RWPE2 (cell line): ENCODE results near the gene MARCHF5.
A peak's percentile ranks its signal among the peaks of the same experiment; 100 is the strongest.
"Not testable (repeated sequence)": the region's sequence is repeated elsewhere in the genome, so short reads cannot be mapped to it uniquely, and the experiment has no call there.

Experiments used
- ATAC-seq: fragments of 200-7000 bp; cut with Tn5 transposase; 3 replicates; pipeline ENCODE4 v1.9.1; 2021; ENCODE audit warnings: low read depth
- DNase-seq: peaks from one replicate; pipeline ENCODE4 v3.0.0-alpha.2; 2020; ENCODE audit warnings: low spot score
- H3K27ac ChIP-seq: fragments of 450-650 bp; 2 replicates; pipeline ENCODE4 v1.5.1; 2017; ENCODE audit warnings: mild to moderate bottlenecking; ENCODE audit not compliant: poor library complexity, severe bottlenecking
- H3K27me3 ChIP-seq: fragments of 250-450 bp; sonication (Bioruptor Pico); 2 replicates; pipeline ENCODE4 v1.5.1; 2021; ENCODE audit warnings: mild to moderate bottlenecking, moderate library complexity; ENCODE audit not compliant: insufficient read depth, poor library complexity, severe bottlenecking
- H3K36me3 ChIP-seq: fragments of 250-450 bp; sonication (Bioruptor Pico); 2 replicates; pipeline ENCODE4 v1.5.1; 2020; ENCODE audit warnings: low read depth, mild to moderate bottlenecking, moderate library complexity
- H3K4me1 ChIP-seq: fragments of 250-450 bp; sonication (Bioruptor Pico); 2 replicates; pipeline ENCODE4 v1.5.1; 2021; ENCODE audit warnings: mild to moderate bottlenecking, moderate library complexity; ENCODE audit not compliant: insufficient read depth, poor library complexity, severe bottlenecking
- H3K4me3 ChIP-seq: fragments of 250-450 bp; sonication (Bioruptor Pico); 2 replicates; pipeline ENCODE4 v1.5.1; 2021; ENCODE audit warnings: mild to moderate bottlenecking, moderate library complexity; ENCODE audit not compliant: severe bottlenecking
- H3K9me3 ChIP-seq: fragments of 250-450 bp; sonication (Bioruptor Pico); 2 replicates; pipeline ENCODE4 v1.5.1; 2021; ENCODE audit warnings: mild to moderate bottlenecking, moderate library complexity; ENCODE audit not compliant: severe bottlenecking
- TF ChIP-seq, protein P1 (sequence below): fragments of 450-650 bp; IDR thresholded peaks from one replicate; pipeline ENCODE4 v1.5.1; 2017; ENCODE audit warnings: mild to moderate bottlenecking, moderate library complexity; ENCODE audit not compliant: poor library complexity, severe bottlenecking

The MARCHF5 gene

DNA sequence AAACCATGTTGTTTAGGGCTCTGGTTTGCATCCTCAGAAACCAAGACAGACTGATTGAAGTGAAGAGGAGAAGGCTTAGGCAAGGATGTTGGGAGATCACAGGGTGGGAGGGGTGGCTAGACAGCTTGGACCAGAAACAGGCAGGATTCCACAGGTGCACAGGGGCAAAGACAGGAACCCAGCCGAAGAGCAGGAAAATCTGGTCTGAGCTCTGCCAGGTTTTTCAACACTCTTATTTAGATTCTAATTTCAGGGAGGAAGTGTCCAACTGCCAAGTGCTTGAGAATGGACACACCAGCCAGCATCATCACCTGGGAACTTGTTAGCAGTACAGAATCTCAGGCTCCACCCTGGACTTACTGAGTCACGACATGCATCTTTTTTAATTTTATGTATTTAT lies 93.8 kb downstream of the MARCHF5 start:
- H3K27ac ChIP-seq, result no peak overlapping the region
- H3K4me3 ChIP-seq, result no peak overlapping the region
- no peaks in the 10 kb centered on the region for H3K27me3 ChIP-seq
- H3K36me3 ChIP-seq, result no peaks in the 10 kb centered on the region
- DNase-seq (no peak), ATAC-seq (no peak)
- H3K9me3 ChIP-seq, result no peaks in the 10 kb centered on the region
- TF ChIP-seq, protein P1, sequence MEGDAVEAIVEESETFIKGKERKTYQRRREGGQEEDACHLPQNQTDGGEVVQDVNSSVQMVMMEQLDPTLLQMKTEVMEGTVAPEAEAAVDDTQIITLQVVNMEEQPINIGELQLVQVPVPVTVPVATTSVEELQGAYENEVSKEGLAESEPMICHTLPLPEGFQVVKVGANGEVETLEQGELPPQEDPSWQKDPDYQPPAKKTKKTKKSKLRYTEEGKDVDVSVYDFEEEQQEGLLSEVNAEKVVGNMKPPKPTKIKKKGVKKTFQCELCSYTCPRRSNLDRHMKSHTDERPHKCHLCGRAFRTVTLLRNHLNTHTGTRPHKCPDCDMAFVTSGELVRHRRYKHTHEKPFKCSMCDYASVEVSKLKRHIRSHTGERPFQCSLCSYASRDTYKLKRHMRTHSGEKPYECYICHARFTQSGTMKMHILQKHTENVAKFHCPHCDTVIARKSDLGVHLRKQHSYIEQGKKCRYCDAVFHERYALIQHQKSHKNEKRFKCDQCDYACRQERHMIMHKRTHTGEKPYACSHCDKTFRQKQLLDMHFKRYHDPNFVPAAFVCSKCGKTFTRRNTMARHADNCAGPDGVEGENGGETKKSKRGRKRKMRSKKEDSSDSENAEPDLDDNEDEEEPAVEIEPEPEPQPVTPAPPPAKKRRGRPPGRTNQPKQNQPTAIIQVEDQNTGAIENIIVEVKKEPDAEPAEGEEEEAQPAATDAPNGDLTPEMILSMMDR, result no peak
- H3K4me1 ChIP-seq, result no peaks in the 10 kb centered on the region

DNA sequence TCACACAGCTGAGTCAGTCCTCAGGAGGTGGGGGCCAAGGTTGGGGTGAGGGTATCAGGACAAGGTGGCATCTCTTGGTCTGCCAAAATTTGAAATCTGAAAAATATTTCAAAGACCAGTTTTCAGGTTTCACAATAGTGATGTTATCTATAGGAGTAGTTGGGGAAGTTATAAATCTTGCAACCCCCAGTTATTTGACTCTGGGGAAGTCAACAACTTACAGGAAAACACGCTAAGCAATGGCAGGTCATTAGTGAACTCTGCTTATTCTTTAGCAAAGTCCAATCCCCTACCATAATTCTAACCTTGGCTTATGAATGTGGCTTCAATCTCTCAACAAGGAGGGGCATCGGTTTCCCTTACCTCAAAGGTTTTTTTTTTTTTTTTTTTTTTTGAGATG lies 94.9 kb downstream of the MARCHF5 start:
- Histone ChIP-seq H3K27ac (no peak overlapping the region), H3K4me1 (no peaks in the 10 kb centered on the region), H3K36me3 (no peaks in the 10 kb centered on the region), H3K9me3 (no peaks in the 10 kb centered on the region), H3K27me3 (no peaks in the 10 kb centered on the region), H3K4me3 (no peak overlapping the region)
- TF ChIP-seq, protein P1, result no peak
- DNase-seq (no peak), ATAC-seq (no peak)

DNA sequence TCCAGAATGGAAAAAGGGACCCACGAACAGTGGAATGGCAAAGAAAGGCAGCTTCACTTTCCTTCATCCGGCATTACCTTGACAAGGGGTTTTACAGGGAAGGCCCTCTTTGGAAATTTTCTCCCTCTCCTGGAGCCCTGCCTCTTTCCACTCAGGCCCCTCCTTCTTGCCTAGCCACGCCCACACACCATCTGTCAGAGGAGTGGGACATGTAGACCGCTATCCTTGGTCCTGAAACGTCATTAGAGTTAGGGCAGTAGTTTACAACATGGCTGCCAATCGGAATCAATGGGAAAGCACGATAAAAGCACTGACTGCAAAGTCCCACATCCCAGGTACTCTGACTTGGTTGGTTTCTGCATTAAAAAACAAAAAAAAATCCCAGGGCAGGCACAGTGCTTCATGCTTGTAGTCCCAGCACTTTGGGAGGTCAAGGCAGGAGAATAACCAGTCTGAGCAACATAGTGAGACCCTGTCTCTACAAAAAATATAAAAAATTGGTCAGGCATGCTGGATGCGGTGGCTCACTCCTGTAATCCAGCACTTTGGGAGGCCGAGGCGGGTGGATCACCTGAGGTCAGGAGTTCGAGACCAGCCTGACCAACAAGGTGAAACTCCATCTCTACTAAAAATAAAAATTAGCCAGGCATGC lies 96.4 kb downstream of the MARCHF5 start:
- H3K4me3 ChIP-seq, result no peak overlapping the region
- H3K4me1 ChIP-seq, result no peaks in the 10 kb centered on the region
- no peaks in the 10 kb centered on the region for H3K27me3 ChIP-seq
- no peak overlapping the region for H3K27ac ChIP-seq
- no peaks in the 10 kb centered on the region for H3K36me3 ChIP-seq
- ATAC-seq (0 out of 3 replicates have a peak, but pooled peaks have one; percentile 48), DNase-seq (no peak)
- H3K9me3 ChIP-seq, result no peaks in the 10 kb centered on the region
- TF ChIP-seq, protein P1, result no peak

DNA sequence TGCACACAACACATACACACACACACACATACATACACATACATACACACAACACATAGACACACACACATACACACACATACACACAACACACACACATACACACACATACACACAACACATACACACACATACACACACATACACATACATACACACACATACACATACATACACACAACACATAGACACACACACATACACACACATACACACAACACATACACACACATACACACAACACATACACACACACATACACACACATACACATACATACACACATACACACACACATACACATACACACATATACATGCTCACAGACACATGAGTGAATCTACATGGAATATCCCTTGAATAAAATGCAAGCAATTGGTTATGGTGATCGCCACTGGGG lies 102.2 kb downstream of the MARCHF5 start:
- H3K36me3 ChIP-seq, H3K27me3 ChIP-seq, H3K4me3 ChIP-seq, H3K4me1 ChIP-seq, H3K9me3 ChIP-seq, H3K27ac ChIP-seq, ATAC-seq, DNase-seq: not testable (repeated sequence)

DNA sequence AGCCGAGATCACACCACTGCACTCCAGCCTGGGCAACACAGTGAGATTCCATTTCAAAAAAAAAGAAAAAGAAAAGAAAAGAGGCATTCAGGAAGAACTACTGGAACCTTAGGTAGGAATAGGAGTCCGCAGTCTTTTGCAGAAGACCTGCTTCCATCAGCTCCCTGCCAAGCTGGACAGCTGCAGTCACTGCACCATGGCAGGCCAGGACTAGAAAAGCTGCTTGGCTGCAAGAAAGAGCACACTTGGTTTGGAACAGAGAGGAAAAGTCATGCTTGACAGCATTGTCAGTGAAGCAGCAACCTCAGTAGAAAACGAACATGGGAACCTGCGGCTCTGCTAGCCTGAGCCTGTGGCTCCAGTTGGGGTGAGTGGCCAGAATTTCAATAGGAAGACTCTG lies 104.3 kb downstream of the MARCHF5 start:
- no peaks in the 10 kb centered on the region for H3K4me1 ChIP-seq
- ATAC-seq (no peak), DNase-seq (no peak)
- no peaks in the 10 kb centered on the region for H3K27me3 ChIP-seq
- H3K36me3 ChIP-seq, result no peaks in the 10 kb centered on the region
- H3K27ac ChIP-seq, result no peak overlapping the region
- TF ChIP-seq, protein P1, result no peak
- H3K9me3 ChIP-seq, result no peaks in the 10 kb centered on the region
- no peak overlapping the region for H3K4me3 ChIP-seq

DNA sequence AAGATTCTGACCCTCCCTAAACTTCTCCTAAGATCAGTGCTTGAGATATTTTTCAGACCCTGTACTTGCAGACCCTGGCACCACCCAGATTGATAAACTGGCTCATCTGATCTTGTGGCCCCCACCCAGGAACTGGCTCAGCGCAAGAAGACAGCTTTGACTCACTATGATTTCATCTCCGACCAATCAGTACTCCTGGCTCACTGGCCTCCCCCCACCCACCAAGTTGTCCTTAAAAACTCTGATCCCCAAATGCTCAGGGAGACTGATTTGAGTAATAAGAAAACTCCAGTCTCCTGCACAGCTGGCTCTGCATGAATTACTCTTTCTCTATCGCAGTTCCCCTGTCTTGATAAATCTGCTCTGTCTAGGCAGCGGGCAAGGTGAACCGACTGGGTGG lies 111.3 kb downstream of the MARCHF5 start:
- not testable (repeated sequence) for H3K4me3 ChIP-seq, H3K27me3 ChIP-seq, ATAC-seq, H3K4me1 ChIP-seq, DNase-seq, H3K9me3 ChIP-seq, H3K27ac ChIP-seq, H3K36me3 ChIP-seq
